GM10266 (cell line): Measurements from ENCODE around the gene PAMR1.

Source experiments
- DNase-seq: peaks from one replicate; pipeline ENCODE4 v3.0.0; 2012; ENCODE audit errors: extremely low spot score
- CTCF ChIP-seq: IDR thresholded peaks from 2 replicates; pipeline ENCODE4 v1.5.1; 2012; ENCODE audit warnings: mild to moderate bottlenecking, low read depth; ENCODE audit not compliant: control insufficient read depth, insufficient read depth; ENCODE audit errors: missing control alignments

The PAMR1 gene

GRCh38 chr11:35543481-35543880 lies 18.1 kb upstream of the PAMR1 start:
- TF ChIP-seq CTCF: no peak
- no peak for DNase-seq

DNA sequence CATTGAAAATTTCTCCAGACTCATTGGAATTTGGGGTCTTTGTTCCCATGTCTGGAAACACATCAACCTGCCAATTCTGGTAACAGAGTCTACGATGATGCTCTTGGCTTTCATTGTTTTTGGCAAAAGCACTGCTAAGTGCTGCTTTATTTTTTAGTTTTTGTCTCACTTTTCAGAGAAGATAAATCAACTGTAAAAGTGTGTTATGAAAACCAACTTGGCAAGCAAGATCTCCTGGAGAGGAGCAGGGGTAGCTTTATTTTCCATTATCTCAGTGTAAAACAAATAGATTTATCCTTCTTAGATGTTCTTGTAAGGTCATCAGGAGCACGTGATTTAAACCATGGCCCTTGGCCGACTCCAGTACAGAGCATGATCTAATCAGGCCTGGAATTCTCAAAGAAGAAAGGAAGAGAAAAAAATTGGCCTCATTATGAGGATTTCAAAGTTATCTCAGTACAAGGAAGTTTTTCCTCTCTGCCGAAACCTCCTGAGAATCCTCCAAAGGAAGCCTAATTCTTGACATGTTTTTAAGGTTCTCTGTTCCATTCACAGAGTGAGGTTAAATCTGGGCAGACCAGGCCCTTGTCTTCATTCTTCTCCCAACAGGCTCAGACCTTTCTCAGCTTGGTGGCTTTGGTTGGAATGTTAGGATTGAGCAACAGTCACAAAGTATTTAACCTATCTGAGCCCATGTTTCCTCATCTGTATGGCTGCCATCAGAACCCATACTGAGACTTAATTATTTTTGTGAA lies 16.4 kb upstream of the PAMR1 start:
- no peak for DNase-seq
- TF ChIP-seq CTCF: no peak

DNA sequence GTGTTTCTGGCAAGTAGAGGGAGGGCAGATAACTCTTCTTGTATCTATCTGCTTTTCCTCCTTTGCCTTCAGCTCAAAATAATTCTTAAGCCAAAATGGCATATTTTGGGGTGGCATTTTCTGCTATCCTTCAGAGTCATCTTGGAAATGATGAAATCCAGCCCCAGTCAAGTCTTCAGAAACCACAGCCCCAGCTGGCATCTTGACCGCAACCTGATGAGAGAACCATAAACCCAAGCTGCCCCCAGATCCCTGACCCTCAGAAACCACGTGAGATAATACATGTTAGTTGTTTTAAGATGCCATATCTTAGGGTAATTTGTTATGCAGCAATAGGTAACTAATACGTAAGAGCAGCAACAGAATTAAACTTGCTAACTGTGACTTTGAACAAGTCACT lies 15.1 kb upstream of the PAMR1 start:
- no peak for TF ChIP-seq CTCF
- no peak for DNase-seq

GRCh38 chr11:35539781-35540281 lies 14.4 kb upstream of the PAMR1 start:
- no peak for DNase-seq
- no peak for TF ChIP-seq CTCF

DNA sequence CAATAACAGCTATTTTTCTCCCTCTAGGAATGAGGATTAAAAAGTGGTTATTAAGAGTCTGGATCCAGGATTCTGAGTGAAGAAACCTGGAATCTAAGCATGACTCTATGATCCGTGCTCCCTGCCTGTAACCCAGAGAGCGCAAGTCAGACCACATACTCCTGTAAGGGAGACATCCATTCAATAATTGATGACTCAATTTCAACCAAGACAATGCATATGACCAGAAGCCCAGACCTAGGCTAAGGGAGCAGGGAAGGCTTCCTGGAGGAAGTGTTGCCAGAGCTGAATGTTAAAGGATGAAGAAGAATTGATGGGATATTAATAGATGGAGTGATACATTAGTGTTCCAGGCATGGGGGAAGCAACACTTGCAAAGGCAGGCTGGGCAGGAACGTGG lies 13.8 kb upstream of the PAMR1 start:
- DNase-seq: no peak
- no peak for TF ChIP-seq CTCF

GRCh38 chr11:35536470-35536869 lies 11.1 kb upstream of the PAMR1 start:
- TF ChIP-seq CTCF: no peak
- DNase-seq: no peak

- DNase-seq: no peak
- no peak for TF ChIP-seq CTCF
Observed at GRCh38 chr11:35531246-35531645, 5.8 kb upstream of the PAMR1 start.
